HEK293 (cell line): ENCODE data around the gene TEX14.
A peak's percentile ranks its signal among the peaks of the same experiment; 100 is the strongest.

Experiments
- AEBP2 ChIP-seq: fragments of 450-650 bp; formaldehyde crosslinking; IDR thresholded peaks from 2 replicates; pipeline ENCODE4 v1.5.1; 2016; ENCODE audit warnings: missing biosample characterization, missing genetic modification characterization, borderline replicate concordance
- GFI1B ChIP-seq: fragments of 450-650 bp; formaldehyde crosslinking; IDR thresholded peaks from 2 replicates; pipeline ENCODE4 v1.5.1; 2016; ENCODE audit warnings: missing biosample characterization, missing genetic modification characterization
- REPIN1 ChIP-seq: fragments of 450-650 bp; formaldehyde crosslinking; IDR thresholded peaks from 2 replicates; pipeline ENCODE4 v1.5.1; 2017; ENCODE audit warnings: missing biosample characterization, missing genetic modification characterization, low read depth
- SP2 ChIP-seq: fragments of 450-650 bp; formaldehyde crosslinking; IDR thresholded peaks from 2 replicates; pipeline ENCODE4 v1.5.1; 2016; ENCODE audit warnings: missing biosample characterization, missing genetic modification characterization
- YY1 ChIP-seq: fragments of 450-650 bp; formaldehyde crosslinking; IDR thresholded peaks from 2 replicates; pipeline ENCODE4 v1.5.1; 2018; ENCODE audit warnings: missing biosample characterization, missing genetic modification characterization
- ZBTB10 ChIP-seq: fragments of 450-650 bp; formaldehyde crosslinking; IDR thresholded peaks from 2 replicates; pipeline ENCODE4 v1.5.1; 2016; ENCODE audit warnings: missing biosample characterization, missing genetic modification characterization
- ZBTB20 ChIP-seq: fragments of 450-650 bp; formaldehyde crosslinking; IDR thresholded peaks from 2 replicates; pipeline ENCODE4 v1.5.1; 2016; ENCODE audit warnings: missing biosample characterization, missing genetic modification characterization
- ZBTB26 ChIP-seq: fragments of 450-650 bp; formaldehyde crosslinking; optimal IDR thresholded peaks from 2 replicates; pipeline ENCODE3; 2016; ENCODE audit warnings: missing biosample characterization, mild to moderate bottlenecking, missing genetic modification characterization
- ZBTB48 ChIP-seq: fragments of 450-650 bp; formaldehyde crosslinking; IDR thresholded peaks from 2 replicates; pipeline ENCODE4 v1.5.1; 2016; ENCODE audit warnings: missing biosample characterization, missing genetic modification characterization
- ZFP69B ChIP-seq: fragments of 450-650 bp; formaldehyde crosslinking; IDR thresholded peaks from 2 replicates; pipeline ENCODE4 v1.5.1; 2016; ENCODE audit warnings: missing biosample characterization, missing genetic modification characterization
- ZNF155 ChIP-seq: fragments of 450-650 bp; formaldehyde crosslinking; IDR thresholded peaks from 2 replicates; pipeline ENCODE4 v1.5.1; 2016; ENCODE audit warnings: missing biosample characterization, missing genetic modification characterization
- ZNF214 ChIP-seq: fragments of 450-650 bp; formaldehyde crosslinking; IDR thresholded peaks from 2 replicates; pipeline ENCODE4 v1.5.1; 2017; ENCODE audit warnings: missing biosample characterization, mild to moderate bottlenecking, missing genetic modification characterization, borderline replicate concordance
- ZNF266 ChIP-seq: fragments of 450-650 bp; formaldehyde crosslinking; IDR thresholded peaks from 2 replicates; pipeline ENCODE4 v1.5.1; 2016; ENCODE audit warnings: missing biosample characterization, missing genetic modification characterization, low read depth
- ZNF510 ChIP-seq: fragments of 450-650 bp; formaldehyde crosslinking; IDR thresholded peaks from 2 replicates; pipeline ENCODE4 v1.5.1; 2018; ENCODE audit warnings: mild to moderate bottlenecking, missing genetic modification characterization, missing biosample characterization; ENCODE audit not compliant: insufficient replicate concordance
- ZNF558 ChIP-seq: fragments of 450-650 bp; formaldehyde crosslinking; IDR thresholded peaks from 2 replicates; pipeline ENCODE4 v1.5.1; 2016; ENCODE audit warnings: missing biosample characterization, missing genetic modification characterization
- ZNF571 ChIP-seq: fragments of 450-650 bp; formaldehyde crosslinking; IDR thresholded peaks from 2 replicates; pipeline ENCODE4 v1.5.0; 2017; ENCODE audit warnings: missing biosample characterization, missing genetic modification characterization
- ZNF629 ChIP-seq: fragments of 450-650 bp; formaldehyde crosslinking; IDR thresholded peaks from 2 replicates; pipeline ENCODE4 v1.5.1; 2017; ENCODE audit warnings: missing biosample characterization, missing genetic modification characterization
- ZNF837 ChIP-seq: fragments of 450-650 bp; formaldehyde crosslinking; IDR thresholded peaks from 2 replicates; pipeline ENCODE4 v1.5.1; 2016; ENCODE audit warnings: missing biosample characterization, missing genetic modification characterization
- ZNF843 ChIP-seq: fragments of 450-650 bp; formaldehyde crosslinking; IDR thresholded peaks from 2 replicates; pipeline ENCODE4 v1.5.1; 2016; ENCODE audit warnings: missing biosample characterization, missing genetic modification characterization
- TF ChIP-seq, protein P1 (sequence below): fragments of 450-650 bp; formaldehyde crosslinking; conservative IDR thresholded peaks from 2 replicates; pipeline ENCODE4 v1.5.1; 2016; ENCODE audit warnings: low read depth, missing biosample characterization, missing genetic modification characterization
- TF ChIP-seq, protein P2 (sequence below): fragments of 450-650 bp; formaldehyde crosslinking; IDR thresholded peaks from 2 replicates; pipeline ENCODE4 v1.5.1; 2016; ENCODE audit warnings: missing biosample characterization, missing genetic modification characterization
- TF ChIP-seq, protein P3 (sequence below): fragments of 450-650 bp; formaldehyde crosslinking; IDR thresholded peaks from 2 replicates; pipeline ENCODE4 v1.5.1; 2017; ENCODE audit warnings: missing biosample characterization, missing genetic modification characterization
- TF ChIP-seq, protein P4 (sequence below): fragments of 450-650 bp; formaldehyde crosslinking; IDR thresholded peaks from 2 replicates; pipeline ENCODE4; 2016; ENCODE audit warnings: missing biosample characterization, missing genetic modification characterization

TEX14 gene

GRCh38 chr17:58658804-58659713 lies 32.8 kb downstream of the TEX14 start (continued):
- peak; percentile 49; the same call in 1 of the 2 replicates for TF ChIP-seq ZBTB10 (tag by site-specific recombination)
- TF ChIP-seq ZBTB26 (tag by site-specific recombination) = peak; percentile 38
- 0 out of 2 replicates have a peak, but pooled peaks have one; percentile 32 for TF ChIP-seq ZNF558 (tag by site-specific recombination)
- no peak for TF ChIP-seq YY1
- TF ChIP-seq, protein P1, sequence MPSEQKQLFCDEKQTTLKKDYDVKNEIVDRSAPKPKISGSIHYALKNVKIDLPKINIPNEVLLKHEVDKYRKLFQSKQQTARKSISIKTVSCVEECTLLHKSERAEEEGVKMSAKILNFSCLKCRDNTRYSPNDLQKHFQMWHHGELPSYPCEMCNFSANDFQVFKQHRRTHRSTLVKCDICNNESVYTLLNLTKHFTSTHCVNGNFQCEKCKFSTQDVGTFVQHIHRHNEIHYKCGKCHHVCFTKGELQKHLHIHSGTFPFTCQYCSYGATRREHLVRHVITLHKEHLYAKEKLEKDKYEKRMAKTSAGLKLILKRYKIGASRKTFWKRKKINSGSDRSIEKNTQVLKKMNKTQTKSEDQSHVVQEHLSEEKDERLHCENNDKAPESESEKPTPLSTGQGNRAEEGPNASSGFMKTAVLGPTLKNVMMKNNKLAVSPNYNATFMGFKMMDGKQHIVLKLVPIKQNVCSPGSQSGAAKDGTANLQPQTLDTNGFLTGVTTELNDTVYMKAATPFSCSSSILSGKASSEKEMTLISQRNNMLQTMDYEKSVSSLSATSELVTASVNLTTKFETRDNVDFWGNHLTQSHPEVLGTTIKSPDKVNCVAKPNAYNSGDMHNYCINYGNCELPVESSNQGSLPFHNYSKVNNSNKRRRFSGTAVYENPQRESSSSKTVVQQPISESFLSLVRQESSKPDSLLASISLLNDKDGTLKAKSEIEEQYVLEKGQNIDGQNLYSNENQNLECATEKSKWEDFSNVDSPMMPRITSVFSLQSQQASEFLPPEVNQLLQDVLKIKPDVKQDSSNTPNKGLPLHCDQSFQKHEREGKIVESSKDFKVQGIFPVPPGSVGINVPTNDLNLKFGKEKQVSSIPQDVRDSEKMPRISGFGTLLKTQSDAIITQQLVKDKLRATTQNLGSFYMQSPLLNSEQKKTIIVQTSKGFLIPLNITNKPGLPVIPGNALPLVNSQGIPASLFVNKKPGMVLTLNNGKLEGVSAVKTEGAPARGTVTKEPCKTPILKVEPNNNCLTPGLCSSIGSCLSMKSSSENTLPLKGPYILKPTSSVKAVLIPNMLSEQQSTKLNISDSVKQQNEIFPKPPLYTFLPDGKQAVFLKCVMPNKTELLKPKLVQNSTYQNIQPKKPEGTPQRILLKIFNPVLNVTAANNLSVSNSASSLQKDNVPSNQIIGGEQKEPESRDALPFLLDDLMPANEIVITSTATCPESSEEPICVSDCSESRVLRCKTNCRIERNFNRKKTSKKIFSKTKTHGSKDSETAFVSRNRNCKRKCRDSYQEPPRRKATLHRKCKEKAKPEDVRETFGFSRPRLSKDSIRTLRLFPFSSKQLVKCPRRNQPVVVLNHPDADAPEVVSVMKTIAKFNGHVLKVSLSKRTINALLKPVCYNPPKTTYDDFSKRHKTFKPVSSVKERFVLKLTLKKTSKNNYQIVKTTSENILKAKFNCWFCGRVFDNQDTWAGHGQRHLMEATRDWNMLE (tag by site-specific recombination) = peak; percentile 35; the same call in 1 of the 2 replicates
- TF ChIP-seq ZBTB20 (tag by site-specific recombination) = peak; percentile 90
- 0 out of 2 replicates have a peak, but pooled peaks have one; percentile 71 for TF ChIP-seq REPIN1 (tag by site-specific recombination)
- no peak for TF ChIP-seq AEBP2
- TF ChIP-seq GFI1B (tag by site-specific recombination) = peak; percentile 74
- TF ChIP-seq ZFP69B (tag by site-specific recombination) = peak; percentile 62; the same call in 1 of the 2 replicates
- TF ChIP-seq ZNF837 (tag by site-specific recombination) = no peak
- TF ChIP-seq ZNF266 (tag by site-specific recombination) = no peak
- peak; percentile 91 for TF ChIP-seq ZNF843
- peak; percentile 84; the same call in 1 of the 2 replicates for TF ChIP-seq ZNF629 (tag by site-specific recombination)
- TF ChIP-seq, protein P2, sequence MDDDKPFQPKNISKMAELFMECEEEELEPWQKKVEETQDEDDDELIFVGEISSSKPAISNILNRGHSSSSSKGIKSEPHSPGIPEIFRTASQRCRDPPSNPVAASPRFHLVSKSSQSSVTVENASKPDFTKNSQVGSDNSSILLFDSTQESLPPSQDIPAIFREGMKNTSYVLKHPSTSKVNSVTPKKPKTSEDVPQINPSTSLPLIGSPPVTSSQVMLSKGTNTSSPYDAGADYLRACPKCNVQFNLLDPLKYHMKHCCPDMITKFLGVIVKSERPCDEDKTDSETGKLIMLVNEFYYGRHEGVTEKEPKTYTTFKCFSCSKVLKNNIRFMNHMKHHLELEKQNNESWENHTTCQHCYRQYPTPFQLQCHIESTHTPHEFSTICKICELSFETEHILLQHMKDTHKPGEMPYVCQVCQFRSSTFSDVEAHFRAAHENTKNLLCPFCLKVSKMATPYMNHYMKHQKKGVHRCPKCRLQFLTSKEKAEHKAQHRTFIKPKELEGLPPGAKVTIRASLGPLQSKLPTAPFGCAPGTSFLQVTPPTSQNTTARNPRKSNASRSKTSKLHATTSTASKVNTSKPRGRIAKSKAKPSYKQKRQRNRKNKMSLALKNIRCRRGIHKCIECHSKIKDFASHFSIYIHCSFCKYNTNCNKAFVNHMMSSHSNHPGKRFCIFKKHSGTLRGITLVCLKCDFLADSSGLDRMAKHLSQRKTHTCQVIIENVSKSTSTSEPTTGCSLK = no peak
- TF ChIP-seq SP2 (tag by site-specific recombination) = peak; percentile 53
- TF ChIP-seq ZNF214 (tag by site-specific recombination) = no peak
- TF ChIP-seq, protein P3, sequence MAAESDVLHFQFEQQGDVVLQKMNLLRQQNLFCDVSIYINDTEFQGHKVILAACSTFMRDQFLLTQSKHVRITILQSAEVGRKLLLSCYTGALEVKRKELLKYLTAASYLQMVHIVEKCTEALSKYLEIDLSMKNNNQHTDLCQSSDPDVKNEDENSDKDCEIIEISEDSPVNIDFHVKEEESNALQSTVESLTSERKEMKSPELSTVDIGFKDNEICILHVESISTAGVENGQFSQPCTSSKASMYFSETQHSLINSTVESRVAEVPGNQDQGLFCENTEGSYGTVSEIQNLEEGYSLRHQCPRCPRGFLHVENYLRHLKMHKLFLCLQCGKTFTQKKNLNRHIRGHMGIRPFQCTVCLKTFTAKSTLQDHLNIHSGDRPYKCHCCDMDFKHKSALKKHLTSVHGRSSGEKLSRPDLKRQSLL (tag by site-specific recombination) = no peak
- TF ChIP-seq, protein P4, sequence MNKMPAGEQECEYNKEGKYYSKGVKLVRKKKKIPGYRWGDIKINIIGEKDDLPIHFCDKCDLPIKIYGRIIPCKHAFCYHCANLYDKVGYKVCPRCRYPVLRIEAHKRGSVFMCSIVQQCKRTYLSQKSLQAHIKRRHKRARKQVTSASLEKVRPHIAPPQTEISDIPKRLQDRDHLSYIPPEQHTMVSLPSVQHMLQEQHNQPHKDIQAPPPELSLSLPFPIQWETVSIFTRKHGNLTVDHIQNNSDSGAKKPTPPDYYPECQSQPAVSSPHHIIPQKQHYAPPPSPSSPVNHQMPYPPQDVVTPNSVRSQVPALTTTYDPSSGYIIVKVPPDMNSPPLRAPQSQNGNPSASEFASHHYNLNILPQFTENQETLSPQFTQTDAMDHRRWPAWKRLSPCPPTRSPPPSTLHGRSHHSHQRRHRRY = no peak; the same call in 1 of the 2 replicates
- peak; percentile 65; the same call in 1 of the 2 replicates for TF ChIP-seq ZBTB48
- TF ChIP-seq ZNF155 = no peak
- TF ChIP-seq ZNF571 (tag by site-specific recombination) = no peak
- no peak for TF ChIP-seq ZNF510
